B cell (primary cell): ENCODE results near the gene CEBPZOS. TPM values are rescaled to one million over a fixed set of nuclear protein-coding genes. Genes with fewer than 3 reads are reported as not detected.

Experiments used
- ATAC-seq: fragments of 200-7000 bp; cut with Tn5 transposase; one replicate; pipeline ENCODE4 v1.10.0; 2021; ENCODE audit warnings: low read depth, mild to moderate bottlenecking, moderate number of reproducible peaks, moderate library complexity
- CTCF ChIA-PET: fragments of 350-600 bp; sonication (Branson Sonifier 250); formaldehyde crosslinking; loops from one replicate; lab custom pipeline; 2021; ENCODE audit warnings: antibody characterized with exemption, inconsistent platforms; lab: Charles Lee
- POLR2A ChIA-PET: fragments of 350-600 bp; sonication (Branson Sonifier 250); formaldehyde crosslinking; loops from one replicate; lab custom pipeline; 2021; ENCODE audit warnings: antibody characterized with exemption; lab: Charles Lee
- DNase-seq: peaks from one replicate; pipeline ENCODE4 v3.0.0; 2013
- H2AFZ ChIP-seq: 2 replicates; pipeline ENCODE4 v1.6.1; 2012; ENCODE audit warnings: mild to moderate bottlenecking, low read depth, low read length; ENCODE audit not compliant: insufficient read depth, poor library complexity, severe bottlenecking
- H3K27ac ChIP-seq, 2 donors: 1 replicate in 1 of 2; 2 replicates in 1 of 2; pipeline ENCODE4 v1.5.1; 2012 to 2013; ENCODE audit warnings: low read length in 2 of 2, mild to moderate bottlenecking in 2 of 2, moderate library complexity in 1 of 2
- H3K27me3 ChIP-seq, 4 experiments: fragments of 200-600 bp in 1 of 4; sonication (generic) in 1 of 4; replicated peaks in 1 of 4; 1 replicate in 2 of 4; 2 replicates in 2 of 4; pipeline versions ENCODE4 v1.6.1 to v1.7.0; 2013 to 2016; ENCODE audit warnings: low read length in 3 of 4, mild to moderate bottlenecking in 2 of 4, mixed read lengths in 1 of 4, moderate library complexity in 1 of 4; ENCODE audit not compliant: insufficient read depth in 4 of 4, control insufficient read depth in 3 of 4; ENCODE audit errors: control extremely low read depth in 1 of 4
- H3K36me3 ChIP-seq, 2 experiments: replicated peaks in 1 of 2; 1 replicate in 1 of 2; 2 replicates in 1 of 2; pipeline versions ENCODE4 v1.6.1 to v1.7.1; 2013; ENCODE audit warnings: low read length in 1 of 2; ENCODE audit not compliant: insufficient read depth in 2 of 2, control insufficient read depth in 1 of 2; ENCODE audit errors: control extremely low read depth in 1 of 2, extremely low read depth in 1 of 2
- H3K4me1 ChIP-seq, 2 donors: fragments of 200-600 bp in 1 of 2; sonication (generic) in 1 of 2; 1 replicate in 1 of 2; 2 replicates in 1 of 2; pipeline versions ENCODE4 v1.5.1 to v1.6.1; 2013 to 2017; ENCODE audit warnings: low read length in 2 of 2; ENCODE audit not compliant: control insufficient read depth in 2 of 2, insufficient read depth in 2 of 2
- H3K4me2 ChIP-seq: replicated peaks from 2 replicates; pipeline ENCODE3; 2012; ENCODE audit warnings: mild to moderate bottlenecking, low read depth, low read length; ENCODE audit not compliant: poor library complexity, severe bottlenecking
- H3K4me3 ChIP-seq, 5 experiments: fragments of 200-600 bp in 1 of 5; sonication (generic) in 1 of 5; 1 replicate in 3 of 5; 2 replicates in 2 of 5; pipeline versions ENCODE4 v1.5.1 to v1.7.0; 2011 to 2016; ENCODE audit warnings: low read length in 4 of 5, mild to moderate bottlenecking in 4 of 5, low read depth in 2 of 5, control low read depth in 1 of 5, moderate library complexity in 1 of 5; ENCODE audit not compliant: insufficient read depth in 1 of 5; ENCODE audit errors: control extremely low read depth in 1 of 5, extremely low read depth in 1 of 5
- H3K79me2 ChIP-seq: fragments of 200-600 bp; sonication (generic); one replicate; pipeline ENCODE4 v1.6.0; 2016; ENCODE audit warnings: low read length; ENCODE audit not compliant: control insufficient read depth, insufficient read depth
- H3K9ac ChIP-seq: fragments of 200-600 bp; sonication (generic); 2 replicates; pipeline ENCODE4 v1.6.1; 2017; ENCODE audit warnings: mild to moderate bottlenecking, low read length, moderate library complexity
- H3K9me3 ChIP-seq, 3 donors: one replicate each; pipeline versions ENCODE4 v1.6.1 to v1.7.1; 2013; ENCODE audit warnings: low read length in 2 of 3; ENCODE audit not compliant: control insufficient read depth in 2 of 3, insufficient read depth in 1 of 3; ENCODE audit errors: control extremely low read depth in 1 of 3
- H4K20me1 ChIP-seq: 2 replicates; pipeline ENCODE4 v1.6.0; 2012; ENCODE audit warnings: mild to moderate bottlenecking, low read length; ENCODE audit not compliant: insufficient read depth, control insufficient read depth, poor library complexity, severe bottlenecking
- H3K27ac Mint-ChIP-seq: one replicate; pipeline ENCODE4 v1.8.0; 2021; ENCODE audit warnings: mixed read lengths
- H3K27me3 Mint-ChIP-seq: one replicate; pipeline ENCODE4 v1.8.0; 2021; ENCODE audit warnings: mixed read lengths
- H3K4me1 Mint-ChIP-seq: one replicate; pipeline ENCODE4 v1.8.0; 2021; ENCODE audit warnings: mixed read lengths
- H3K4me3 Mint-ChIP-seq: one replicate; pipeline ENCODE4 v1.8.0; 2021; ENCODE audit warnings: mixed read lengths
- H3K9me3 Mint-ChIP-seq: one replicate; pipeline ENCODE4 v1.8.0; 2022; ENCODE audit warnings: mixed read lengths; ENCODE audit not compliant: insufficient read depth
- EZH2 ChIP-seq: IDR thresholded peaks from 2 replicates; pipeline ENCODE4 v1.6.1; 2012; ENCODE audit warnings: borderline replicate concordance, low read depth, mild to moderate bottlenecking, moderate library complexity, low read length; ENCODE audit not compliant: insufficient read depth, poor library complexity, severe bottlenecking
- WGBS: methylation state at CpG from one replicate; pipeline ENCODE4 v1.1.5; 2013; ENCODE audit warnings: missing lambda C conversion rate; ENCODE audit not compliant: insufficient coverage; 5-methylcytosine and 5-hydroxymethylcytosine counted together
- intact Hi-C: fragments of 100-400 bp; cut with micrococcal nuclease; formaldehyde crosslinking; loops from one replicate; pipeline ENCODE4 v1.10.0; 2022
- polyA plus RNA-seq: library from polyadenylated mRNA; depleted of rRNA; stranded (reverse); fragments of >200 nt; gene quantifications from 2 replicates; pipeline ENCODE4 v1.2.3, GENCODE V29; 2012
- total RNA-seq, 2 donors: library from RNA; stranded (reverse); fragments of 120-200 nt in 1 of 2; gene quantifications; 1 replicate in 1 of 2; 2 replicates in 1 of 2; pipeline versions ENCODE4 v1.2.3 to v1.2.4, GENCODE V29; 2013 to 2022
- TF ChIP-seq, protein P1 (sequence below): fragments of 200-600 bp; IDR thresholded peaks from one replicate; pipeline ENCODE4 v1.8.0; 2022; ENCODE audit warnings: antibody characterized with exemption, mild to moderate bottlenecking

Gene CEBPZOS
- total and polyA plus RNA-seq, 2 donors (not counting 1 experiment from before 2014, with no cell fraction given), result 17.6 to 36.7 TPM

- no peaks in the 10 kb centered on the region for H3K27me3 ChIP-seq
- peaks cover 23 to 80% of the 10 kb centered on the region in 2 experiments for H3K36me3 ChIP-seq
- Mint-ChIP-seq H3K9me3 (peaks cover 2% of the 10 kb centered on the region), H3K4me3 (no peak overlapping the region), H3K4me1 (no peaks in the 10 kb centered on the region), H3K27me3 (no peaks in the 10 kb centered on the region), H3K27ac (no peak overlapping the region)
- H3K4me2 ChIP-seq, result no peak overlapping the region
- H3K9me3 ChIP-seq, result peaks cover 0 to 3% (median 0%) of the 10 kb centered on the region in 3 donors
- ATAC-seq, result no peak
- H3K9ac ChIP-seq, result no peak overlapping the region
- H2AFZ ChIP-seq, result no peak overlapping the region
- ChIA-PET CTCF (interaction anchor here (0.6 kb wide), 1 partner anchor 26 kb away, joined by 3 read pairs; no protein-coding TSS in a partner anchor), POLR2A (no interaction called here)
- no peak overlapping the region for H3K27ac ChIP-seq
- no peak for TF ChIP-seq EZH2
- TF ChIP-seq, protein P1, sequence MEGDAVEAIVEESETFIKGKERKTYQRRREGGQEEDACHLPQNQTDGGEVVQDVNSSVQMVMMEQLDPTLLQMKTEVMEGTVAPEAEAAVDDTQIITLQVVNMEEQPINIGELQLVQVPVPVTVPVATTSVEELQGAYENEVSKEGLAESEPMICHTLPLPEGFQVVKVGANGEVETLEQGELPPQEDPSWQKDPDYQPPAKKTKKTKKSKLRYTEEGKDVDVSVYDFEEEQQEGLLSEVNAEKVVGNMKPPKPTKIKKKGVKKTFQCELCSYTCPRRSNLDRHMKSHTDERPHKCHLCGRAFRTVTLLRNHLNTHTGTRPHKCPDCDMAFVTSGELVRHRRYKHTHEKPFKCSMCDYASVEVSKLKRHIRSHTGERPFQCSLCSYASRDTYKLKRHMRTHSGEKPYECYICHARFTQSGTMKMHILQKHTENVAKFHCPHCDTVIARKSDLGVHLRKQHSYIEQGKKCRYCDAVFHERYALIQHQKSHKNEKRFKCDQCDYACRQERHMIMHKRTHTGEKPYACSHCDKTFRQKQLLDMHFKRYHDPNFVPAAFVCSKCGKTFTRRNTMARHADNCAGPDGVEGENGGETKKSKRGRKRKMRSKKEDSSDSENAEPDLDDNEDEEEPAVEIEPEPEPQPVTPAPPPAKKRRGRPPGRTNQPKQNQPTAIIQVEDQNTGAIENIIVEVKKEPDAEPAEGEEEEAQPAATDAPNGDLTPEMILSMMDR, result no peak
- no peaks in the 10 kb centered on the region for H4K20me1 ChIP-seq
- H3K4me3 ChIP-seq, result no peak overlapping the region
- H3K79me2 ChIP-seq, result peaks cover 21% of the 10 kb centered on the region
- H3K4me1 ChIP-seq, result no peaks in the 10 kb centered on the region
- intact Hi-C loops, result no loop called here
- DNase-seq, result no peak
Observed at GRCh38 chr2:37211212-37211611, 14.9 kb downstream of the CEBPZOS start.

DNA sequence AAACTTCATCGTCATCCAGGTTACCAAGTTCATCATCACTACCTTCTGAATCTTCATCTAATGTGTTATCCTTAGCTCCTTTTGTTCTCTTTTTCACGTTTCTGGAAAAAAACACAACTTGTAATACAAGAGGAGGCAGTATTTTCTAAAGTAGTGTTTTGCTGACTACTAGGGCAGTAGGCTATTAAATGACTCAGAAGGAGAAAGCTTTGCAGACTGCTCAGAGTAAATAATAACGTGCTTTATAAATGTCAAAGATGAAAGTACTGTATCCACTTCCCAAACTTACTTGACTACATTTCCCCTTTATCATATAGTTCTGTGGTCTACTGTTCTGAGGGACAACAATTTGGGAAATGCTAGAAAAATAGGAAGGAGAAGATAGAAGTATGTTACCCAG is 15.6 kb downstream of the CEBPZOS start:
- H3K9me3 ChIP-seq, result no peaks in the 10 kb centered on the region
- no peak overlapping the region for H3K4me2 ChIP-seq
- intact Hi-C loops, result no loop called here
- TF ChIP-seq, protein P1, result no peak
- TF ChIP-seq EZH2, result no peak
- no CpG with 5 or more reads among the region's 3 CpGs for WGBS
- ATAC-seq (no peak), DNase-seq (no peak)
- H4K20me1 ChIP-seq, result no peaks in the 10 kb centered on the region
- H3K27ac Mint-ChIP-seq, result no peak overlapping the region
- no peak overlapping the region for H3K9ac ChIP-seq
- ChIA-PET POLR2A (no interaction called here), CTCF (interaction anchor here (0.6 kb wide), 1 partner anchor 25 kb away, joined by 3 read pairs; no protein-coding TSS in a partner anchor)
- H3K27ac ChIP-seq, result no peak overlapping the region
- peaks cover 2% of the 10 kb centered on the region for H3K9me3 Mint-ChIP-seq
- peaks cover 13% of the 10 kb centered on the region for H3K79me2 ChIP-seq
- no peaks in the 10 kb centered on the region for H3K27me3 Mint-ChIP-seq
- H3K27me3 ChIP-seq, result no peaks in the 10 kb centered on the region
- H3K36me3 ChIP-seq, result peaks cover 23 to 80% of the 10 kb centered on the region in 2 experiments
- H3K4me3 ChIP-seq, result no peak overlapping the region
- no peaks in the 10 kb centered on the region for H3K4me1 Mint-ChIP-seq
- H2AFZ ChIP-seq, result no peak overlapping the region
- no peaks in the 10 kb centered on the region for H3K4me1 ChIP-seq
- no peak overlapping the region for H3K4me3 Mint-ChIP-seq
